Right lobe of liver (tissue), 4 donors: Measurements from ENCODE around the gene DENND4A.

Source experiments
- POLR2A ChIP-seq: fragments of 450-650 bp; IDR thresholded peaks from one replicate; pipeline ENCODE4 v1.6.1; 2017; ENCODE audit warnings: antibody characterized with exemption, mild to moderate bottlenecking
- TF ChIP-seq, protein P1 (sequence below), 4 donors: fragments of 200-600 bp in 3 of 4; fragments of 450-650 bp in 1 of 4; IDR thresholded peaks; one replicate each; pipeline versions ENCODE4 v1.5.1 to v1.8.0; 2016 to 2022; ENCODE audit warnings: antibody characterized with exemption in 4 of 4, mild to moderate bottlenecking in 2 of 4
- donor health status: DM: no; HTN: no; CAD: no.
- donor health status: DM: no; HTN: no; CAD: no.
- donor health status: DM: no; HTN: yes; CAD: no.

DNA sequence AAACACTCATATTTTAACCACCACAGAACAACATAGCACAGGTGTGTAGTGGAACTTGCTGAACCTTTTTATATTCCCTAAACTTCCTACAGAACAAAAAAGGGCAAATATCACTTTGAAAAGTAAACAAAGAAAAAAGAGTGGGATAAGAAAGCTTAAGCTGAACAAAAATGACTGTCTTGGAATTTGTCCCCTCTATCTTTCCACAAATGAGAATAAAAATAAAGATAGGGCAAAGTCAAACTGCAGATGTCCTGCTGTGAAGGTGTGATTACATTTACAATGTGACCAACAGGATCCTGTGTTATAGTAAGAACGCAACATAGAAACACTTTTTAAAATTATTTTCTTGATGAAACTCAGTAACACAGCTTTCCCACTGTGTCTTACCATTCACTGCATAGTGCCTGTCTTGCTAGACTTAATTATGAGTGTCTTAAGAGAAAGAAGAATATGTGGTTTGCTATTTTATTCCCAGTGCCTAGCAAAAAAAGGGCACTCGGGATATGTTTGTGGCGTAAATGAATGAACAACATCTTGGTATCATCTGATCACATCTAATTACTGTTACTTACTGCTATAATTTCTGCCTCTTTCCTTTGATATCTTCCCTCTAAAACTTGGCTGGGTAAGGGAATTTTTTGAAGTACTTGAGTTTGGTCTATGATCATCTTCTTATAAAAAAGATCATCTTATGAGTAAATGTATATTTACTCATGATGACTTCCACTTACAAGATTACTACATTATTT, 67.5 kb downstream of the DENND4A start:
- no peak for TF ChIP-seq POLR2A
- TF ChIP-seq, protein P1, sequence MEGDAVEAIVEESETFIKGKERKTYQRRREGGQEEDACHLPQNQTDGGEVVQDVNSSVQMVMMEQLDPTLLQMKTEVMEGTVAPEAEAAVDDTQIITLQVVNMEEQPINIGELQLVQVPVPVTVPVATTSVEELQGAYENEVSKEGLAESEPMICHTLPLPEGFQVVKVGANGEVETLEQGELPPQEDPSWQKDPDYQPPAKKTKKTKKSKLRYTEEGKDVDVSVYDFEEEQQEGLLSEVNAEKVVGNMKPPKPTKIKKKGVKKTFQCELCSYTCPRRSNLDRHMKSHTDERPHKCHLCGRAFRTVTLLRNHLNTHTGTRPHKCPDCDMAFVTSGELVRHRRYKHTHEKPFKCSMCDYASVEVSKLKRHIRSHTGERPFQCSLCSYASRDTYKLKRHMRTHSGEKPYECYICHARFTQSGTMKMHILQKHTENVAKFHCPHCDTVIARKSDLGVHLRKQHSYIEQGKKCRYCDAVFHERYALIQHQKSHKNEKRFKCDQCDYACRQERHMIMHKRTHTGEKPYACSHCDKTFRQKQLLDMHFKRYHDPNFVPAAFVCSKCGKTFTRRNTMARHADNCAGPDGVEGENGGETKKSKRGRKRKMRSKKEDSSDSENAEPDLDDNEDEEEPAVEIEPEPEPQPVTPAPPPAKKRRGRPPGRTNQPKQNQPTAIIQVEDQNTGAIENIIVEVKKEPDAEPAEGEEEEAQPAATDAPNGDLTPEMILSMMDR (IDR thresholded peaks at IDR 0.05) = no peak
